HepG2 (cell line): ENCODE results near the gene PSPH. TPM values are rescaled to one million over a fixed set of nuclear protein-coding genes. Genes with fewer than 3 reads are reported as not detected.
A peak's percentile ranks its signal among the peaks of the same experiment; 100 is the strongest.

Source experiments
- HNRNPL ChIP-seq: fragments of 200-400 bp; formaldehyde crosslinking; IDR thresholded peaks from 2 replicates; pipeline ENCODE4 v1.6.1; 2017; ENCODE audit warnings: mild to moderate bottlenecking, low read depth, low read length
- POLR2AphosphoS5 ChIP-seq: IDR thresholded peaks from 2 replicates; pipeline ENCODE4 v1.6.1; 2012; ENCODE audit warnings: low read depth, low read length
- TSC22D2 ChIP-seq: sonication (generic); formaldehyde crosslinking; IDR thresholded peaks from 2 replicates; pipeline ENCODE4 v1.5.1; 2020; ENCODE audit warnings: missing genetic modification reagents, mild to moderate bottlenecking, borderline replicate concordance
- ZNF432 ChIP-seq: sonication (generic); formaldehyde crosslinking; IDR thresholded peaks from 2 replicates; pipeline ENCODE4 v1.5.0; 2020; ENCODE audit warnings: missing genetic modification reagents, mild to moderate bottlenecking, borderline replicate concordance
- ZNF577 ChIP-seq: sonication (generic); formaldehyde crosslinking; IDR thresholded peaks from 2 replicates; pipeline ENCODE4 v1.4.0; 2020; ENCODE audit warnings: mild to moderate bottlenecking, low read depth, missing genetic modification reagents, borderline replicate concordance
- ZNF670 ChIP-seq: sonication (generic); formaldehyde crosslinking; IDR thresholded peaks from 2 replicates; pipeline ENCODE4 v1.8.0; 2022; ENCODE audit warnings: mild to moderate bottlenecking, missing genetic modification reagents, borderline replicate concordance
- ZNF749 ChIP-seq: sonication (generic); formaldehyde crosslinking; IDR thresholded peaks from 2 replicates; pipeline ENCODE4 v1.8.0; 2022; ENCODE audit warnings: mild to moderate bottlenecking, missing genetic modification reagents, moderate library complexity, borderline replicate concordance
- ZNF777 ChIP-seq: sonication (generic); formaldehyde crosslinking; IDR thresholded peaks from 2 replicates; pipeline ENCODE4 v1.4.0; 2020; ENCODE audit warnings: missing genetic modification reagents
- polyA plus RNA-seq, 8 experiments: library from polyadenylated mRNA; depleted of rRNA in 3 of 8; stranded (reverse) in 7 of 8; unstranded in 1 of 8; fragments of >200 nt; fragmentation: Illumina TruSeq in 4 of 8; extraction: Trizol in 4 of 8; gene quantifications; 2 replicates each; pipeline versions ENCODE4 v1.2.1 to v1.2.3, GENCODE V29; 2011 to 2016; ENCODE audit warnings: low read depth in 4 of 8, missing spikeins in 1 of 8, mixed read lengths in 1 of 8; ENCODE audit not compliant: insufficient read depth in 1 of 8
- total RNA-seq, 5 experiments: library from RNA; depleted of rRNA; stranded (reverse); fragments of >200 nt; fragmentation: Illumina TruSeq; extraction: Trizol; gene quantifications; 2 replicates each; pipeline ENCODE4 v1.2.3, GENCODE V29; 2016; ENCODE audit warnings: low read depth in 1 of 5
- TF ChIP-seq, protein P1 (sequence below): sonication (generic); formaldehyde crosslinking; IDR thresholded peaks from 2 replicates; pipeline ENCODE4 v1.4.0; 2020; ENCODE audit warnings: mild to moderate bottlenecking, missing genetic modification reagents
- TF ChIP-seq, protein P2 (sequence below): sonication (generic); formaldehyde crosslinking; IDR thresholded peaks from 2 replicates; pipeline ENCODE4 v1.9.0; 2021; ENCODE audit warnings: missing genetic modification reagents, borderline replicate concordance
- TF ChIP-seq, protein P3 (sequence below): sonication (generic); formaldehyde crosslinking; IDR thresholded peaks from 2 replicates; pipeline ENCODE4 v1.4.0; 2020; ENCODE audit warnings: missing genetic modification reagents
- TF ChIP-seq, protein P4 (sequence below): sonication (generic); formaldehyde crosslinking; IDR thresholded peaks from 2 replicates; pipeline ENCODE4 v1.4.0; 2020; ENCODE audit warnings: missing genetic modification reagents

PSPH gene
- total and polyA plus RNA-seq, 2 of the 13 experiments (the other 11 are each of a cell fraction or from before 2014, with no cell fraction given), result 85.5 to 124 TPM

- TF ChIP-seq, protein P1, sequence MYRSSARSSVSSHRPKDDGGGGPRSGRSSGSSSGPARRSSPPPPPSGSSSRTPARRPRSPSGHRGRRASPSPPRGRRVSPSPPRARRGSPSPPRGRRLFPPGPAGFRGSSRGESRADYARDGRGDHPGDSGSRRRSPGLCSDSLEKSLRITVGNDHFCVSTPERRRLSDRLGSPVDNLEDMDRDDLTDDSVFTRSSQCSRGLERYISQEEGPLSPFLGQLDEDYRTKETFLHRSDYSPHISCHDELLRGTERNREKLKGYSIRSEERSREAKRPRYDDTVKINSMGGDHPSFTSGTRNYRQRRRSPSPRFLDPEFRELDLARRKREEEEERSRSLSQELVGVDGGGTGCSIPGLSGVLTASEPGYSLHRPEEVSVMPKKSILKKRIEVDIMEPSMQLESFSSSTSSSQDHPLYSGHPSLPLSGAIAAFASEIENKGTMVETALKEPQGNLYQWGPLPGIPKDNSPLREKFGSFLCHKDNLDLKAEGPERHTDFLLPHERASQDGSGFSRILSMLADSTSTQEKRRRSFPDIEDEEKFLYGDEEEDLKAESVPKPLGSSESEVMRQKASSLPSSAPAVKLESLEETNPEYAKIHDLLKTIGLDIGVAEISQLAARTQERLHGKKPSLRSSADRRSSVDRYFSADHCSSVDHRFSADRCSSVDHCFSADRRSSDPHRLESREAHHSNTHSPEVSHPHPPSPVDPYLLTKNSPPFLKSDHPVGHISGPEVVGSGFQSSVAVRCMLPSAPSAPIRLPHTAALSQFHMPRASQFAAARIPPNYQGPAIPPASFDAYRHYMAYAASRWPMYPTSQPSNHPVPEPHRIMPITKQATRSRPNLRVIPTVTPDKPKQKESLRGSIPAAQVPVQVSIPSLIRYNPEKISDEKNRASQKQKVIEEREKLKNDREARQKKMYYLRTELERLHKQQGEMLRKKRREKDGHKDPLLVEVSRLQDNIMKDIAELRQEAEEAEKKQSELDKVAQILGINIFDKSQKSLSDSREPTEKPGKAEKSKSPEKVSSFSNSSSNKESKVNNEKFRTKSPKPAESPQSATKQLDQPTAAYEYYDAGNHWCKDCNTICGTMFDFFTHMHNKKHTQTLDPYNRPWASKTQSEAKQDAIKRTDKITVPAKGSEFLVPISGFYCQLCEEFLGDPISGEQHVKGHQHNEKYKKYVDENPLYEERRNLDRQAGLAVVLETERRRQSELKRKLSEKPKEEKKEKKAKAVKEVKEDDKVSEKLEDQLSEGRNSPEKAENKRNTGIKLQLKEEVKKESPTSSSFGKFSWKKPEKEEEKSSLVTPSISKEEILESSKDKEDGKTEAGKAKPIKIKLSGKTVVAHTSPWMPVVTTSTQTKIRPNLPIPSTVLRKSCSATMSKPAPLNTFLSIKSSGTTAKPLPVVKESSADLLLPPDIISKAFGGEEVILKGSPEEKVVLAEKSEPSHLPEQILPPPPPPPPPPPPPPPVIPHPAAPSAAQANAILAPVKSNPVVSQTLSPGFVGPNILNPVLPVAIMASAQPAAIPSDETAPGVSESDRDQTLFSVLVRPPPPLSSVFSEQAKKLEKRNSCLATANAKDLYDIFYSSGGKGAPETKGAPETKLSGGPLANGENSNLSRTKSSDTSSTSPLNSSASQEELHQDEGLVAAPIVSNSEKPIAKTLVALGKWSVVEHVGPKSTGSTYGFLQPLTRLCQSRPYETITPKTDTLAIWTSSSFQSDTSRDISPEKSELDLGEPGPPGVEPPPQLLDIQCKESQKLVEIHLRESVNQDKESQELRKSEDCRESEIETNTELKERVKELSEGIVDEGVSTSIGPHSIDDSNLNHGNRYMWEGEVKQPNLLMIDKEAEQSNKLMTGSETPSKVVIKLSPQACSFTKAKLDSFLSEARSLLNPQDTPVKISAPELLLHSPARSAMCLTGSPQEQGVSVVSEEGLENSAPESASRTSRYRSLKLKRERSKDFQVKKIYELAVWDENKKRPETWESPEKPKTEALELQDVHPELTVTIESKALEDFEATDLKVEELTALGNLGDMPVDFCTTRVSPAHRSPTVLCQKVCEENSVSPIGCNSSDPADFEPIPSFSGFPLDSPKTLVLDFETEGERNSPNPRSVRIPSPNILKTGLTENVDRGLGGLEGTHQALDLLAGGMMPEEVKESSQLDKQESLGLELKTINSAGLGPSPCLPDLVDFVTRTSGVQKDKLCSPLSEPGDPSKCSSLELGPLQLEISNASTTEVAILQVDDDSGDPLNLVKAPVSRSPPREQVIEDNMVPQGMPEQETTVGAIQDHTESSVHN, result no peak; the same call in 1 of the 2 replicates
- TF ChIP-seq, protein P2, sequence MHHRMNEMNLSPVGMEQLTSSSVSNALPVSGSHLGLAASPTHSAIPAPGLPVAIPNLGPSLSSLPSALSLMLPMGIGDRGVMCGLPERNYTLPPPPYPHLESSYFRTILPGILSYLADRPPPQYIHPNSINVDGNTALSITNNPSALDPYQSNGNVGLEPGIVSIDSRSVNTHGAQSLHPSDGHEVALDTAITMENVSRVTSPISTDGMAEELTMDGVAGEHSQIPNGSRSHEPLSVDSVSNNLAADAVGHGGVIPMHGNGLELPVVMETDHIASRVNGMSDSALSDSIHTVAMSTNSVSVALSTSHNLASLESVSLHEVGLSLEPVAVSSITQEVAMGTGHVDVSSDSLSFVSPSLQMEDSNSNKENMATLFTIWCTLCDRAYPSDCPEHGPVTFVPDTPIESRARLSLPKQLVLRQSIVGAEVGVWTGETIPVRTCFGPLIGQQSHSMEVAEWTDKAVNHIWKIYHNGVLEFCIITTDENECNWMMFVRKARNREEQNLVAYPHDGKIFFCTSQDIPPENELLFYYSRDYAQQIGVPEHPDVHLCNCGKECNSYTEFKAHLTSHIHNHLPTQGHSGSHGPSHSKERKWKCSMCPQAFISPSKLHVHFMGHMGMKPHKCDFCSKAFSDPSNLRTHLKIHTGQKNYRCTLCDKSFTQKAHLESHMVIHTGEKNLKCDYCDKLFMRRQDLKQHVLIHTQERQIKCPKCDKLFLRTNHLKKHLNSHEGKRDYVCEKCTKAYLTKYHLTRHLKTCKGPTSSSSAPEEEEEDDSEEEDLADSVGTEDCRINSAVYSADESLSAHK, result no peak
- TF ChIP-seq ZNF670 (CRISPR knock-in tag) (no peak), POLR2AphosphoS5 (peak; percentile 76), ZNF777 (CRISPR knock-in tag) (peak; percentile 94), HNRNPL (0 out of 2 replicates have a peak, but pooled peaks have one; percentile 64), ZNF577 (no peak), ZNF749 (peak; percentile 80; the same call in 1 of the 2 replicates), TSC22D2 (CRISPR knock-in tag) (no peak), ZNF432 (CRISPR knock-in tag) (no peak)
- TF ChIP-seq, protein P3, sequence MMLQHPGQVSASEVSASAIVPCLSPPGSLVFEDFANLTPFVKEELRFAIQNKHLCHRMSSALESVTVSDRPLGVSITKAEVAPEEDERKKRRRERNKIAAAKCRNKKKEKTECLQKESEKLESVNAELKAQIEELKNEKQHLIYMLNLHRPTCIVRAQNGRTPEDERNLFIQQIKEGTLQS (CRISPR knock-in tag), result peak; percentile 55
- TF ChIP-seq, protein P4, sequence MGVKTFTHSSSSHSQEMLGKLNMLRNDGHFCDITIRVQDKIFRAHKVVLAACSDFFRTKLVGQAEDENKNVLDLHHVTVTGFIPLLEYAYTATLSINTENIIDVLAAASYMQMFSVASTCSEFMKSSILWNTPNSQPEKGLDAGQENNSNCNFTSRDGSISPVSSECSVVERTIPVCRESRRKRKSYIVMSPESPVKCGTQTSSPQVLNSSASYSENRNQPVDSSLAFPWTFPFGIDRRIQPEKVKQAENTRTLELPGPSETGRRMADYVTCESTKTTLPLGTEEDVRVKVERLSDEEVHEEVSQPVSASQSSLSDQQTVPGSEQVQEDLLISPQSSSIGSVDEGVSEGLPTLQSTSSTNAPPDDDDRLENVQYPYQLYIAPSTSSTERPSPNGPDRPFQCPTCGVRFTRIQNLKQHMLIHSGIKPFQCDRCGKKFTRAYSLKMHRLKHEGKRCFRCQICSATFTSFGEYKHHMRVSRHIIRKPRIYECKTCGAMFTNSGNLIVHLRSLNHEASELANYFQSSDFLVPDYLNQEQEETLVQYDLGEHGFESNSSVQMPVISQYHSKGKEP (CRISPR knock-in tag), result 0 out of 2 replicates have a peak, but pooled peaks have one; percentile 40
Observed at GRCh38 chr7:56051339-56052191, at the start of gene PSPH, which contains the start of gene CCT6A (continued).
